HEK293 (cell line): ENCODE data around the gene DNAH12.
"Not testable (repeated sequence)": the region's sequence is repeated elsewhere in the genome, so short reads cannot be mapped to it uniquely, and the experiment has no call there.

Source experiments
- CTCF ChIA-PET: fragments of 350-600 bp; formaldehyde crosslinking; extraction: SDS; loops from one replicate; lab custom pipeline; 2021; ENCODE audit warnings: antibody characterized with exemption; lab: Yijun Ruan, JAX
- POLR2A ChIA-PET: fragments of 300-600 bp; formaldehyde crosslinking; extraction: SDS; loops from one replicate; lab custom pipeline; 2020; ENCODE audit warnings: antibody characterized with exemption, inconsistent platforms; lab: Yijun Ruan, JAX
- H3K27ac ChIP-seq: fragments of 200-500 bp; sonication (Bioruptor generic); 2 replicates; pipeline ENCODE4 v1.5.1; 2014; ENCODE audit warnings: low read depth, low read length, control low read depth, inconsistent platforms; ENCODE audit errors: extremely low read depth
- H3K36me3 ChIP-seq, 2 experiments: fragments of 200-500 bp in 1 of 2; sonication (Bioruptor generic) in 1 of 2; 1 replicate in 1 of 2; 2 replicates in 1 of 2; pipeline ENCODE4 v1.5.1; 2014 to 2017; ENCODE audit warnings: inconsistent platforms in 2 of 2, low read length in 2 of 2; ENCODE audit not compliant: control insufficient read depth in 2 of 2, insufficient read depth in 1 of 2
- H3K4me1 ChIP-seq: fragments of 200-500 bp; sonication (Bioruptor generic); 2 replicates; pipeline ENCODE4 v1.5.1; 2014; ENCODE audit warnings: mild to moderate bottlenecking, low read length, inconsistent platforms; ENCODE audit not compliant: control insufficient read depth, insufficient read depth
- H3K4me3 ChIP-seq: 2 replicates; pipeline ENCODE4 v1.5.1; 2011; ENCODE audit warnings: low read depth, mild to moderate bottlenecking, control low read depth, low read length, moderate library complexity
- H3K9me3 ChIP-seq: fragments of 200-500 bp; sonication (Bioruptor generic); 2 replicates; pipeline ENCODE4 v1.5.1; 2014; ENCODE audit warnings: low read depth, low read length, inconsistent platforms; ENCODE audit not compliant: control insufficient read depth, insufficient read depth
- BCL6B ChIP-seq: fragments of 450-650 bp; formaldehyde crosslinking; IDR thresholded peaks from 2 replicates; pipeline ENCODE4 v1.5.1; 2017; ENCODE audit warnings: missing biosample characterization, missing genetic modification characterization
- GLI4 ChIP-seq: fragments of 450-650 bp; formaldehyde crosslinking; IDR thresholded peaks from 2 replicates; pipeline ENCODE4 v1.5.1; 2016; ENCODE audit warnings: missing biosample characterization, missing genetic modification characterization
- PBX3 ChIP-seq: sonication (generic); formaldehyde crosslinking; IDR thresholded peaks from 2 replicates; pipeline ENCODE4 v1.8.1; 2022; ENCODE audit warnings: mild to moderate bottlenecking, moderate library complexity, missing genetic modification reagents
- TRIM28 ChIP-seq: IDR thresholded peaks from 2 replicates; pipeline ENCODE4 v1.6.1; 2011; ENCODE audit warnings: low read length, control low read depth, borderline replicate concordance
- ZBTB7A ChIP-seq: fragments of 450-650 bp; formaldehyde crosslinking; IDR thresholded peaks from 2 replicates; pipeline ENCODE4 v1.5.1; 2016; ENCODE audit warnings: low read depth, missing biosample characterization, missing genetic modification characterization
- ZNF157 ChIP-seq: fragments of 450-650 bp; formaldehyde crosslinking; IDR thresholded peaks from 2 replicates; pipeline ENCODE4 v1.5.1; 2016; ENCODE audit warnings: missing biosample characterization, missing genetic modification characterization
- ZNF202 ChIP-seq: fragments of 450-650 bp; formaldehyde crosslinking; IDR thresholded peaks from 2 replicates; pipeline ENCODE4 v1.5.1; 2016; ENCODE audit warnings: missing biosample characterization, missing genetic modification characterization, borderline replicate concordance
- ZNF274 ChIP-seq, 2 experiments: fragments of 200-500 bp in 1 of 2; fragments of 450-650 bp in 1 of 2; sonication (Bioruptor generic) in 1 of 2; formaldehyde crosslinking in 1 of 2; IDR thresholded peaks; 2 replicates each; pipeline versions ENCODE4 v1.5.1 to v1.6.1; 2014 to 2016; ENCODE audit warnings: borderline replicate concordance in 1 of 2, inconsistent platforms in 1 of 2, low read length in 1 of 2, missing biosample characterization in 1 of 2, missing genetic modification characterization in 1 of 2
- ZNF394 ChIP-seq: fragments of 450-650 bp; formaldehyde crosslinking; IDR thresholded peaks from 2 replicates; pipeline ENCODE4 v1.5.1; 2016; ENCODE audit warnings: missing biosample characterization, missing genetic modification characterization, mild to moderate bottlenecking, moderate library complexity, borderline replicate concordance
- ZNF639 ChIP-seq: fragments of 450-650 bp; formaldehyde crosslinking; IDR thresholded peaks from 2 replicates; pipeline ENCODE4 v1.5.1; 2016; ENCODE audit warnings: missing biosample characterization, missing genetic modification characterization
- ZNF654 ChIP-seq: fragments of 450-650 bp; formaldehyde crosslinking; IDR thresholded peaks from 2 replicates; pipeline ENCODE4 v1.5.1; 2016; ENCODE audit warnings: low read depth, missing biosample characterization, missing genetic modification characterization
- ZNF670 ChIP-seq: fragments of 450-650 bp; formaldehyde crosslinking; IDR thresholded peaks from 2 replicates; pipeline ENCODE4 v1.5.1; 2016; ENCODE audit warnings: missing biosample characterization, missing genetic modification characterization, low read depth
- ZNF747 ChIP-seq: fragments of 450-650 bp; formaldehyde crosslinking; IDR thresholded peaks from 2 replicates; pipeline ENCODE4 v1.5.1; 2016; ENCODE audit warnings: missing biosample characterization, missing genetic modification characterization
- ZSCAN23 ChIP-seq: fragments of 450-650 bp; formaldehyde crosslinking; IDR thresholded peaks from 2 replicates; pipeline ENCODE4 v1.5.1; 2016; ENCODE audit warnings: missing biosample characterization, missing genetic modification characterization

Gene DNAH12

GRCh38 chr3:57354768-57355167 lies 189.4 kb downstream of the DNAH12 start:
- CTCF ChIA-PET: no interaction called here
- Histone ChIP-seq H3K9me3 (no peaks in the 10 kb centered on the region), H3K4me1 (no peaks in the 10 kb centered on the region), H3K36me3 (no peaks in the 10 kb centered on the region), H3K4me3 (no peak overlapping the region), H3K27ac (no peak overlapping the region)
- TF ChIP-seq ZNF157 (tag by site-specific recombination): no peak
- TF ChIP-seq GLI4 (tag by site-specific recombination): no peak
- no peak for TF ChIP-seq ZSCAN23 (tag by site-specific recombination)
- no peak for TF ChIP-seq PBX3 (CRISPR knock-in tag)
- TF ChIP-seq ZNF639 (tag by site-specific recombination): no peak
- no peak for TF ChIP-seq ZNF654 (tag by site-specific recombination)
- TF ChIP-seq ZNF274 (IDR thresholded peaks at IDR 0.05; ENCODE audit: low read length): no peak
- no peak for TF ChIP-seq ZNF274 (tag by site-specific recombination; IDR thresholded peaks at IDR 0.05; ENCODE audit: borderline replicate concordance)
- TF ChIP-seq ZNF670 (tag by site-specific recombination): no peak
- no peak for TF ChIP-seq ZBTB7A (tag by site-specific recombination)
- POLR2A ChIA-PET: no interaction called here

- ChIA-PET POLR2A (no interaction called here), CTCF (no interaction called here)
- TF ChIP-seq ZNF394 (tag by site-specific recombination) (no peak), ZNF747 (tag by site-specific recombination) (no peak), TRIM28 (no peak), ZNF202 (tag by site-specific recombination) (no peak), BCL6B (tag by site-specific recombination) (no peak)
- no peaks in the 10 kb centered on the region for H3K36me3 ChIP-seq
- H3K27ac ChIP-seq: no peak overlapping the region
- H3K4me1 ChIP-seq: no peaks in the 10 kb centered on the region
- no peak overlapping the region for H3K4me3 ChIP-seq
- H3K9me3 ChIP-seq: no peaks in the 10 kb centered on the region
Measured at GRCh38 chr3:57350271-57350670, 193.9 kb downstream of the DNAH12 start.

- H3K27ac ChIP-seq, H3K36me3 ChIP-seq, CTCF ChIA-PET, POLR2A ChIA-PET, H3K4me3 ChIP-seq, H3K4me1 ChIP-seq, H3K9me3 ChIP-seq: not testable (repeated sequence)
Measured at GRCh38 chr3:57339071-57339642, 205.0 kb downstream of the DNAH12 start.

GRCh38 chr3:57338272-57339070 lies 205.7 kb downstream of the DNAH12 start:
- H3K27ac ChIP-seq, CTCF ChIA-PET, H3K9me3 ChIP-seq, H3K4me3 ChIP-seq, POLR2A ChIA-PET, H3K4me1 ChIP-seq, H3K36me3 ChIP-seq: not testable (repeated sequence)
